ENCODE data around the gene TSPAN13. TPM values are rescaled to one million over a fixed set of nuclear protein-coding genes. Genes with fewer than 3 reads are reported as not detected.

The TSPAN13 gene
- total and polyA plus RNA-seq, 2 of the 8 experiments (the other 6 are each of a cell fraction or from before 2014, with no cell fraction given): 15.3 to 28.1 TPM

- TF ChIP-seq CHD7 (IDR thresholded peaks at IDR 0.05; ENCODE audit: insufficient replicate concordance, low read length) (no peak), SAP30 (IDR thresholded peaks at IDR 0.05; ENCODE audit: insufficient read depth, insufficient replicate concordance, low read length) (no peak), CHD1 (IDR thresholded peaks at IDR 0.05; ENCODE audit: low read depth, low read length) (no peak), EP300 (IDR thresholded peaks at IDR 0.05; ENCODE audit: borderline replicate concordance in 1 of 2, low read depth in 2 of 2, low read length in 2 of 2) (no peak), RAD21 (IDR thresholded peaks at IDR 0.05 in 1 of 2, conservative IDR thresholded peaks at IDR 0.05 in 1 of 2; ENCODE audit: low read depth in 2 of 2, low read length in 2 of 2) (no peak), GABPA (IDR thresholded peaks at IDR 0.05; ENCODE audit: borderline replicate concordance, insufficient read depth, low read length) (no peak), NANOG (IDR thresholded peaks at IDR 0.05; ENCODE audit: insufficient read depth, low read depth, low read length, poor library complexity, severe bottlenecking) (no peak), SP4 (IDR thresholded peaks at IDR 0.05; ENCODE audit: low read length) (no peak), SIRT6 (IDR thresholded peaks at IDR 0.05; ENCODE audit: low read length) (no peak), TEAD4 (IDR thresholded peaks at IDR 0.05; ENCODE audit: low read depth, low read length) (no peak), MAX (IDR thresholded peaks at IDR 0.05) (no peak)
Observed at GRCh38 chr7:16791071-16791470, 37.5 kb downstream of the TSPAN13 start (continued).
